HG02759 (cell line): Measurements from ENCODE around the gene ITGA2.
A peak's percentile ranks its signal among the peaks of the same experiment; 100 is the strongest.
"Not testable (repeated sequence)": the region's sequence is repeated elsewhere in the genome, so short reads cannot be mapped to it uniquely, and the experiment has no call there.

Source experiments
- ATAC-seq: cut with Tn5 transposase; IDR thresholded peaks from one replicate; pipeline ENCODE4 v1.9.1; 2021; ENCODE audit warnings: mild to moderate bottlenecking, moderate library complexity; ENCODE audit not compliant: unreplicated experiment

Gene ITGA2

DNA sequence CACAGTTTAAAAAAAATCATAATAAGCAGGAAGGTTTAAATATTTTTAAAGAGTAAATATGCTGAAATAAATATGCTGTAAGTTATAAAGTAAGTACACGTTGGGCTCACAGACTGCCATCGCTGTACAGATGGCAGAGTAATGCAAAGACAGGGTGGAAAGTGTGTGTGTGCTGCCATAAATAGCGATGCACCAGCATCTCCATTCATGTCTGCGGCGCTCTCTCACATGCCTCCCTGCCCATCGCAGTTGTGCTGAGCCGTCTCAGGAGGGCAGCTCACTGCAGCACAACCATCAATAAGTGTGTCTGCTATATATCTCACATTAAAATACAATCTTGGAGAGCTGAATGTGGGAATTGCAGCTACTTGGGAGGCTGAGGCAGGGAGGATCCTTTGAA is 106.1 kb downstream of the ITGA2 start:
- no peak for ATAC-seq

DNA sequence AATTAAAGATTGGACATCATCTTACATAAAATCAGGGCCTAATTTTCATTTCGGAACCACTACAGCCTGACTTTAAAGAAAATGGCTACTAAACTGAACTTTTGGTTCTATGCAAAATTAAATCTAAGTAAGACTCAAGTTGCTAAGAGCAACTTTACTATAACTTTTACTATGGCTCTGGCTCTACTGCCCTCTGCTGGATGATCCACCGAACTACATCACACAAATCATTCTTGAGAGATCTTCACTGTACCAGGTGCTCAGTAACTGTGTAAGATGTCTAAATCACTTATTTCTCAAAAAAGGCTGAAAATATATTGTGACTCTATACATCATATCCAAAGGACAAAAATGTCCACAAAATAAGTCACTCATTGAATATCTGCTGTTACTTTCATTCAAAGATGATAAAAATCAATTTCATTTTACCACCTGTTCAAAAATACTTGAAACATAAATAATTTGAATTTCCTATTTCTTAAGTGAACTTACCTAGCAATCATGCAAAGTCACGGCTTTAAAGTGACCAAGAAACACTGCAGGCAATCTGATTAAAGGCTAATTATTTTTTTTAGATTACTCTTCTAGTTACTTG is 106.9 kb downstream of the ITGA2 start:
- ATAC-seq, result peak; percentile 86

- no peak for ATAC-seq
Measured at GRCh38 chr5:53099546-53099945, 110.4 kb downstream of the ITGA2 start.

GRCh38 chr5:53100606-53101005 is 111.5 kb downstream of the ITGA2 start:
- no peak for ATAC-seq

- ATAC-seq, result no peak
Measured at GRCh38 chr5:53105611-53106300, 116.6 kb downstream of the ITGA2 start.

DNA sequence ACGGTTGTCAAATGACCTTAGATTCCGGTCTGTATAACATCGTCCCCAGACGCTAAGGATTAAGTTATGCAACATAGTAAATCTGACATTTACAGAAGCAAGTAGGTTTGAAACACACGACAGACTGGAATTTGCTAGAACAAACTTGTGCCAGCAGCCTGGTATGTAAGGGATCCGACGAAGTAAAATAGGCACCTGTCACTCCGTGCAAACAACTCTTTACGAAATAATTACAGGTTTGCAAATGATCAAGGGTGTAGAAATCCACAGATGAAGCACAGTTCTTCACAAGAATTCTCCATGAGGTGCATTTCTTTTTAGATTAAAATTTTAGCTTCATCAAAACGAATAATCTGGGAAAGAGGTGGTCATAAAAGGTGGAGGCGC is 119.9 kb downstream of the ITGA2 start:
- ATAC-seq, result peak; percentile 12

DNA sequence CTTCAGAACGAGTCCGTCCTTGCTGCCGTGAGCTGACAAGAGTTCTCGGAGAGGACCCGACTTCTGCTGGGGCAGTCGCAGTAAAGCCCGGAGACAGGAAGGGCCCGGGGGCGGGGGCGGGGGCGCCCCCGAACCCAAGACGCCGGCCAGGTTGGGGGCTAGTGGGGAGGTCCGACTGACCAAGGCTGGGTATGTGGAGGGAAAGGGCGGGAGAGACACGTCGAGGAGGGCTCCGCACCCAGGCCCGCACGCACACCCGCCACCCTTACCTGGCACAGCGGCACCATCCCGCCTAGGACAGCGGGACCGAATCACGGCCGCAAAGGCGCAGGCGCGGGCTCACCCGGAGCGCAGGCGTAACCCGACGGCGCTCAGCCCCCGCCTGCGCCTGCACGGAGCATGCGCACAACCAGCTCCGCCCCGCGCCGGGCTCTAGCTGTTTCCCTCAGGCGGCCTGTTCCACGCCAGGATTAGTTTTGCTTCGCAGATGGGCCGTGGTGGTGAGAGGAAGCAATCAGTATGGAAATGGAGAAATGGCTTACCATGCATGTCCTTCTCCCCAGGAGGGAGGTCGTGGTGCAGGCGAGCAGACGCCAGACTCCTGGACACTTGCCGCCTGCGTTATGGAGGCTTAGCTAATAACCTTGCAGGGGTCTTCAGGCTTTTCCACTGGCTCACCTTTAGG is 120.4 kb downstream of the ITGA2 start, which contains the start of gene MOCS2:
Gene MOCS2, minus strand, starts transcription at position 315 of the 685 bp plus-strand sequence. CDS start 2,583 bp downstream, outside the sequence.
- peak; percentile 96 for ATAC-seq

- ATAC-seq, result peak; percentile 7
Measured at GRCh38 chr5:53110156-53110555, 121.0 kb downstream of the ITGA2 start.

- no peak for ATAC-seq
Measured at GRCh38 chr5:53111139-53111538, 122.0 kb downstream of the ITGA2 start.

GRCh38 chr5:53112307-53112706 is 123.2 kb downstream of the ITGA2 start:
- ATAC-seq, result not testable (repeated sequence)

DNA sequence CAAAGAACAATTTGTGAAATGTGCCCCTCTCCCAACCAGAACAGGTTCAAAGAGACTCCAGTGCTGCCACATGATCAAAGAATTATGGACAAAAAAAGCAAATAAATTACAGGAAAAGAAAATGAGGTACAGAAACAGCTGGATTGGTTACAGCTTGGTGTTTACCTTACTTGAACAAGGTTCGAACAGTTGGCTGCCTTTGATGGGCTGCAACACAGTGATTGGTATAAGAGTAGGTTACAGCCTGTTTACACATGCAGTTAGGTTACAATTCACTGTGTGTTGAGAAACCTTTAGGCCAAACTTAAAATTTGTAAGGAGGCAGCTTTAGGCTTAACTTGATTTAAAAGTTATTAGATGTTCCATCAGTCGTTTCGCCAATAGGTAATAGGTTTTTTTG is 123.8 kb downstream of the ITGA2 start:
- no peak for ATAC-seq

DNA sequence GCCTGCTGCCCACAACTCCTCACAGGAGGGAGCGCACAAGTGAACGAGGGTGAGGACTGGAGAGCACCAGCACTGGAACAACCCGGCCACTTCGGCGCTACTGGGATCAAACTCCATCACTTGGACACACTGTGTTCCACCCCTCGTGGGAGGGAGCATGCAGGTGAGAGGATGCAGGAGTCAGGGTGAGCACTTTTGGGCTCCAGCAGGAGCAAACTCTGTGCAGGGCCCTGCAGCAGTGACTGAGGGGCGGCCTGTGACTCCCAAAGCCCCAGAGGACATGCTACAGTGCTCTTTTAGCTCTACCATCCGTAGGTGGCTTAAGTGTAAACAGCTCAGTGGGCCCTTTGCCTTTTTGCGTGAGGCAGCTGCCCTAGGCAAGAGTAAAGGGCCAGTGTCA is 124.8 kb downstream of the ITGA2 start:
- ATAC-seq, result no peak

DNA sequence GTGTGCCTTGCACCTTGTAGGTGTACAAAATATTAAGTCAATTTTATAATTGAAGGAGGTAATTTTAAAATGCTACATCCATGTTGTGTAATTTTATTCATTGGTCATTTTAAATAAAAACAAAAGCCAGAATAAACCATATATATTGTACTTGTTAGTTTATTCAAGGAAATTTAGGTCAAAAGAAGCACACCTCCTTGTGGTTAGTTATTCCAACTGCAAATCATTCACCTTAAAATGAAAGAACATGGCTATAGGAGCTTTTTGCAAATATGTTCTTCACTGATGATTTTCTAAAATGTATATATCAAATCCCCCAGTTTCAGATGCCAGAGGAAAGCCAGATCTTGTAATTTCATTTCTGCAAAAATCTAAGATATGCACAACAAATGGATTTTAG is 125.8 kb downstream of the ITGA2 start:
- no peak for ATAC-seq

- ATAC-seq, result no peak
Measured at GRCh38 chr5:53116597-53116996, 127.4 kb downstream of the ITGA2 start.

DNA sequence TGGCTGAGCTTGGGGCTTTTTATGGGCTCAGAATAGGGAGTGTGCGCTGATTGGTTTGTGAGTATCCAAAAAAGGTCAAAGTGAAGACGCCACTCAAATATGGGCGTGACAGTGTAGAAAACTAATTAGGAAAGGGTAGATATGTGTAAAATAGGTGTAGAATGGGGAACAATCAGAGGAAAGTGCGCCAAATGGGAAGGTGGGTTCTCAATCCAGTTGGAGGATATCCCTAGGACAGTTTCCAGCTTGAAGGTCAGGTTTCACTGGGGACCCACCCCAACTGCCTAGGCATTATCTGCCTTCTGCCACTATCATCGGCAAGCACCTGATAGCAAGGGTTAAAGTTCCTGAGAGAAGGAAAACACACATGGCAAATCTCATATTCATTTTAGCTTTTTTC is 129.7 kb downstream of the ITGA2 start:
- no peak for ATAC-seq

DNA sequence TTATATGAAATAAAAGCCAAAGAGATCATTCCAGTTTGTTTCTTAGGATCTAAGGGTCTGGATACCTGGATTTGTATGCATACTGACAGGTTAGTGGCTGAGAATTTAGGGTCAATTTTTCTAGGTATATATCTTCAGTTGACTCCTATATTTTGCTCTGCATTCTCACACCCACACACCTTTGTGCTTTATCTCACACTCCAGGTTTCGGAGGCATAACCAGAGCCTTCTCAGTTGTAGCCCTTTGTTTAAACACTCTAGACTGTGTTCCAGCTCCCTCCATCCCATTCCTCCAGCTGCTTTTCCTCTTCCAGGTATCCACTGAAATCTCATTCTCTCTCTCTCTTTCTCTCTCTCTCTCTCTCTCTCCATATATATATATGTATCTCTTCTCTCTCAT is 131.0 kb downstream of the ITGA2 start:
- ATAC-seq, result no peak

- no peak for ATAC-seq
Measured at GRCh38 chr5:53123702-53124101, 134.6 kb downstream of the ITGA2 start.

DNA sequence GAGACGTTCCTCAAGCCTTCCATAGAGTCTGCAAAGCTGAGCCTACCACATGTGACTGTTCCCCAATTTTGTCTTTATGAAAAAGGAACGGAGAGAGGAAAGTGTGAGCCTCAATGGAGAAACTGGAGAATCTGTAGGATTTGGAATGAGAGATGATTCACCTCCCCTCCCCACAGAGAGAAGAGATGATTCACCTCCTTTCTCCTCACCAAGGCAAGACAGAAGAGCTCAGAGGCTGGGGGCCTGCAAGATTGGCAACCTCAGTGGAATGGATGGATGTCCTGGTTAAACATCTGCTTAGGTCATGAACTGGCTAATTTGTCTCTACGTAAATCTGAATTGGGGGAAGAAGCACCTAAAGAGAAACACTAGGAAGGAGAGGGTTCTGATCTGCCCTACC is 137.4 kb downstream of the ITGA2 start:
- no peak for ATAC-seq

- no peak for ATAC-seq
Measured at GRCh38 chr5:53127107-53127506, 138.0 kb downstream of the ITGA2 start.

GRCh38 chr5:53128481-53128880 is 139.3 kb downstream of the ITGA2 start:
- ATAC-seq, result no peak

- no peak for ATAC-seq
Measured at GRCh38 chr5:53130266-53130665, 141.1 kb downstream of the ITGA2 start.

DNA sequence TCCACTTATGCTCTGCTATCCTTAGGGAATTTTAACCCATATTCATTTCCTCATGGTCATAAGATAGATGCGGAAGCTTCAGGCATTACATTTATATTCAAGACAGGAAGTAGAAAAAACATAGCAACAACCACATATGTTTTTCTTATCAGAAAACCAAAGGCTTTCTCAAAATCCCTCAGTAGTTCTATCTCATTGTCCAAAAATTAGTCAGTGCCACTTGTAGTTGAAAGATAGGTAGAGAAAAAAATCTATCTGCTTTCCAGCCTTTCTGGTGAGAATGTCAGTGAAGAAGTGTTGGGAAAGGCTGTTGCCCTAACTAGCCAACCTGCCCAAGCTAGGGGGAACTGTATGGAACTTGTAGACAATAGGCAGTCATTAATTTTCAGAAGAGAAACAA is 143.9 kb downstream of the ITGA2 start:
- no peak for ATAC-seq
